ENCODE data around the gene KCNE1. TPM values are rescaled to one million over a fixed set of nuclear protein-coding genes. Genes with fewer than 3 reads are reported as not detected.
A peak's percentile ranks its signal among the peaks of the same experiment; 100 is the strongest.

KCNE1 gene
- total RNA-seq, 1 donor from 2014 or later: 0.26 TPM

- Histone ChIP-seq H3K36me3 (ENCODE audit: control insufficient read depth, insufficient read depth, low read length) (peaks cover 14% of the 10 kb centered on the region), H3K4me3 (ENCODE audit: low read depth, low read length) (no peak overlapping the region), H3K27me3 (ENCODE audit: control insufficient read depth, insufficient read depth, low read length) (no peaks in the 10 kb centered on the region)
- no peak for FAIRE-seq
- peak; percentile 57 for DNase-seq (ENCODE audit: low read depth)
- TF ChIP-seq, protein P1, sequence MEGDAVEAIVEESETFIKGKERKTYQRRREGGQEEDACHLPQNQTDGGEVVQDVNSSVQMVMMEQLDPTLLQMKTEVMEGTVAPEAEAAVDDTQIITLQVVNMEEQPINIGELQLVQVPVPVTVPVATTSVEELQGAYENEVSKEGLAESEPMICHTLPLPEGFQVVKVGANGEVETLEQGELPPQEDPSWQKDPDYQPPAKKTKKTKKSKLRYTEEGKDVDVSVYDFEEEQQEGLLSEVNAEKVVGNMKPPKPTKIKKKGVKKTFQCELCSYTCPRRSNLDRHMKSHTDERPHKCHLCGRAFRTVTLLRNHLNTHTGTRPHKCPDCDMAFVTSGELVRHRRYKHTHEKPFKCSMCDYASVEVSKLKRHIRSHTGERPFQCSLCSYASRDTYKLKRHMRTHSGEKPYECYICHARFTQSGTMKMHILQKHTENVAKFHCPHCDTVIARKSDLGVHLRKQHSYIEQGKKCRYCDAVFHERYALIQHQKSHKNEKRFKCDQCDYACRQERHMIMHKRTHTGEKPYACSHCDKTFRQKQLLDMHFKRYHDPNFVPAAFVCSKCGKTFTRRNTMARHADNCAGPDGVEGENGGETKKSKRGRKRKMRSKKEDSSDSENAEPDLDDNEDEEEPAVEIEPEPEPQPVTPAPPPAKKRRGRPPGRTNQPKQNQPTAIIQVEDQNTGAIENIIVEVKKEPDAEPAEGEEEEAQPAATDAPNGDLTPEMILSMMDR (IDR thresholded peaks at IDR 0.05; ENCODE audit: insufficient read depth, low read length, severe bottlenecking): no peak
Measured at GRCh38 chr21:34524646-34525601, 12.9 kb upstream of the KCNE1 start.

GRCh38 chr21:34523019-34523555 is 11.1 kb upstream of the KCNE1 start:
- DNase-seq (ENCODE audit: low read depth) (no peak), FAIRE-seq (no peak)
- no peak overlapping the region for H3K4me3 ChIP-seq (ENCODE audit: low read depth, low read length)
- H3K27me3 ChIP-seq (ENCODE audit: control insufficient read depth, insufficient read depth, low read length): no peaks in the 10 kb centered on the region
- TF ChIP-seq, protein P1 (IDR thresholded peaks at IDR 0.05; ENCODE audit: insufficient read depth, low read length, severe bottlenecking): no peak
- H3K36me3 ChIP-seq (ENCODE audit: control insufficient read depth, insufficient read depth, low read length): peaks cover 14% of the 10 kb centered on the region

- Histone ChIP-seq H3K27me3 (ENCODE audit: control insufficient read depth, insufficient read depth, low read length) (no peaks in the 10 kb centered on the region), H3K36me3 (ENCODE audit: control insufficient read depth, insufficient read depth, low read length) (peaks cover 17% of the 10 kb centered on the region), H3K4me3 (ENCODE audit: low read depth, low read length) (no peak overlapping the region)
- no peak for FAIRE-seq
- no peak for DNase-seq (ENCODE audit: low read depth)
- TF ChIP-seq, protein P1 (IDR thresholded peaks at IDR 0.05; ENCODE audit: insufficient read depth, low read length, severe bottlenecking): no peak
Measured at GRCh38 chr21:34522284-34522683, 10.3 kb upstream of the KCNE1 start.

- DNase-seq (ENCODE audit: low read depth): no peak
- peaks cover 17% of the 10 kb centered on the region for H3K36me3 ChIP-seq (ENCODE audit: control insufficient read depth, insufficient read depth, low read length)
- no peak for FAIRE-seq
- no peak overlapping the region for H3K4me3 ChIP-seq (ENCODE audit: low read depth, low read length)
- no peaks in the 10 kb centered on the region for H3K27me3 ChIP-seq (ENCODE audit: control insufficient read depth, insufficient read depth, low read length)
- TF ChIP-seq, protein P1 (IDR thresholded peaks at IDR 0.05; ENCODE audit: insufficient read depth, low read length, severe bottlenecking): no peak
Measured at GRCh38 chr21:34521561-34521960, 9.6 kb upstream of the KCNE1 start.

GRCh38 chr21:34520764-34521508 is 8.9 kb upstream of the KCNE1 start:
- H3K27me3 ChIP-seq (ENCODE audit: control insufficient read depth, insufficient read depth, low read length): no peaks in the 10 kb centered on the region
- no peak for DNase-seq (ENCODE audit: low read depth)
- TF ChIP-seq, protein P1 (IDR thresholded peaks at IDR 0.05; ENCODE audit: insufficient read depth, low read length, severe bottlenecking): no peak
- H3K4me3 ChIP-seq (ENCODE audit: low read depth, low read length): no peak overlapping the region
- FAIRE-seq: no peak
- peaks cover 17% of the 10 kb centered on the region for H3K36me3 ChIP-seq (ENCODE audit: control insufficient read depth, insufficient read depth, low read length)

Data from bronchial epithelial cell (primary cell).